Measurements from ENCODE around the gene COL5A3.

DNA sequence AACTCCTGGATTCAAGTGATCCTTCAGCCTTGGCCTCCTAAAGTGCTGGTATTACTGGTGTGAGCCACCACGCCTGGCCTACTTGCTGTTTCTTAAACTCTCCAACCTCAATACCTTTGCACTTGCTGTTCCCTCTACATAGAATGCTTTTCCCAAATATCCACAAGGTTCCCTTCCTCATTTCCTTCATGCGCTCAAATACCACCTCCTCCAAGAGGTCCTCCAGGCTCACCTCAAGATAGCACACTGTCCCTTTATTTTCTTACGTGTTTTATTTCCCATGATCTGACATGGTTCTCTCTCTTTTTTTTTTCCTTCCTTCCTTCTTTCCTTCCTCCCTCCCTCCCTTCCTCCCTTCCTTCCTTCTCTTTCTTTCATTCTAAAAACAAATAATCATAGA lies 16.4 kb upstream of the COL5A3 start:
- TF ChIP-seq CTCF (conservative IDR thresholded peaks at IDR 0.05; ENCODE audit: low read depth, low read length) (no peak), EZH2 (IDR thresholded peaks at IDR 0.05; ENCODE audit: low read length, unreplicated experiment) (no peak), EZH2phosphoT487 (IDR thresholded peaks at IDR 0.05; ENCODE audit: borderline replicate concordance, low read length) (no peak)
